Motor neuron (in vitro differentiated cells): Measurements from ENCODE around the gene FANCD2. TPM values are rescaled to one million over a fixed set of nuclear protein-coding genes. Genes with fewer than 3 reads are reported as not detected.
"Not testable (repeated sequence)": the region's sequence is repeated elsewhere in the genome, so short reads cannot be mapped to it uniquely, and the experiment has no call there.

Source experiments
- ATAC-seq, 8 experiments: fragments of 200-7000 bp; cut with Tn5 transposase; replicated peaks in 6 of 8; 2 replicates each; pipeline ENCODE4 v1.8.0; 2021; ENCODE audit warnings: mild to moderate bottlenecking in 8 of 8, moderate library complexity in 8 of 8
- H3K27ac ChIP-seq, 2 donors: fragments of 250-450 bp; sonication (Bioruptor Pico); 2 replicates each; pipeline ENCODE4 v1.9.0; 2021; ENCODE audit warnings: antibody characterized with exemption in 2 of 2, mild to moderate bottlenecking in 2 of 2, moderate library complexity in 1 of 2
- H3K4me1 ChIP-seq, 2 donors: fragments of 250-450 bp; sonication (Bioruptor Pico); replicated peaks in 1 of 2; 2 replicates each; pipeline ENCODE4 v1.6.1; 2021; ENCODE audit warnings: antibody characterized with exemption in 2 of 2, mild to moderate bottlenecking in 2 of 2, moderate library complexity in 1 of 2
- H3K4me3 ChIP-seq, 5 donors: fragments of 250-450 bp; sonication (Bioruptor Pico); 2 replicates each; pipeline ENCODE4 v1.9.0; 2021; ENCODE audit warnings: antibody characterized with exemption in 5 of 5, mild to moderate bottlenecking in 5 of 5, moderate library complexity in 4 of 5
- WGBS, 10 experiments: fragments of 450-650 bp; shearing (Covaris generic); methylation state at CpG; one replicate each; pipeline ENCODE4 v1.0.0; 2022; 5-methylcytosine and 5-hydroxymethylcytosine counted together
- in situ Hi-C, 9 experiments: fragments of 400-800 bp; cut with MboI; loops; one replicate each; pipeline ENCODE4 v1.15.0; 2021; ENCODE audit warnings: low sequenced_read_pairs in 9 of 9, low pct_unique_long_range_greater_than_20kb in 2 of 9; ENCODE audit not compliant: unreplicated experiment in 9 of 9
- total RNA-seq, 8 experiments: library from RNA; unstranded; fragments of 300-600 nt; gene quantifications; 2 replicates each; pipeline versions ENCODE4 v1.2.3 to v1.2.4, GENCODE V29; 2022

Gene FANCD2
- total RNA-seq, 8 experiments from 2014 or later, result 1.1 to 28.1 (median 4.0) TPM

DNA sequence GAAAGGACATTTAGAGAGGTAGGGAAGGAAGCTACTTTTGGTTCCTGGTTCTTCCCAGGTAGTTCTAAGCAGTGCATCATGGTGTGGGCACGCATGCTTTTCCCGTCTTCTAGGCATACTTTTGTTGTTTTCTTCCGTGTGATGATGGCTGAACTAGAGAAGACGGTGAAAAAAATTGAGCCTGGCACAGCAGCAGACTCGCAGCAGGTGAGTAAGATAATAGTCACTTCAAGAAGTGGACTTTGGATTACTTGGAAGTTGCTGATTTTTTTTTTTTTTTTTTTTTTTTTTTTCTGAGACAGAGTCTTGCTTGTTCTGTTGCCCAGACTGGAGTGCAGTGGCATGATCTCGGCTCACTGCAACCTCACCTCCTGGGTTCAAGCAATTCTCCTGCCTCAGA, 63.9 kb downstream of the FANCD2 start:
- in situ Hi-C loops, result no loop called here
- H3K4me1 ChIP-seq, result no peaks in the 10 kb centered on the region
- no peak overlapping the region for H3K4me3 ChIP-seq
- no peak for ATAC-seq
- WGBS, 10 experiments, result 90 to 100% (median 94%) methylated on average over 2 to 5 of the region's 6 CpGs; no CpG with 5 or more reads in 2 of the 10 experiments
- H3K27ac ChIP-seq, result no peak overlapping the region

DNA sequence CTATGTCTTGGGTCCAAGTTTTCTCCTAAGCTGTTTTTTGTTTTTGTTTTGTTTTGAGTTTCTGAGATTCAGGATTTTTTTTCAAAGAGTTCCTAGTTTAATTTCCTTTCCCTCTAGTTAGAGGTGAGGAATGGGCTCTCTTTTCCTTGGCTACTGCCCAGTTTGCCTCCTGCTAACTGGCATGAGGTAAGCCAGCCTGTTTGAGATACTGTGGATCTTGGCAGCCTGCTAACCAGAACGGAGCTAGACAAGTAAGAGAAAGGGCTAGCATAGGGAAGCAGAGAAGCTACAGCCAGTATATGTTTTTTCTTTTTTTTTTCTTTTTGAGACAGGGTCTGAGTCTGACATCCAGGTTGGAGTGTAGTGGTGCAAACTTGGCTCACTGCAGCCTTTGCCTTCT, 64.5 kb downstream of the FANCD2 start:
- H3K4me1 ChIP-seq, H3K27ac ChIP-seq, H3K4me3 ChIP-seq, ATAC-seq, in situ Hi-C loops: not testable (repeated sequence)
- WGBS, 10 experiments, result no CpG with 5 or more reads among the region's 1 CpG

DNA sequence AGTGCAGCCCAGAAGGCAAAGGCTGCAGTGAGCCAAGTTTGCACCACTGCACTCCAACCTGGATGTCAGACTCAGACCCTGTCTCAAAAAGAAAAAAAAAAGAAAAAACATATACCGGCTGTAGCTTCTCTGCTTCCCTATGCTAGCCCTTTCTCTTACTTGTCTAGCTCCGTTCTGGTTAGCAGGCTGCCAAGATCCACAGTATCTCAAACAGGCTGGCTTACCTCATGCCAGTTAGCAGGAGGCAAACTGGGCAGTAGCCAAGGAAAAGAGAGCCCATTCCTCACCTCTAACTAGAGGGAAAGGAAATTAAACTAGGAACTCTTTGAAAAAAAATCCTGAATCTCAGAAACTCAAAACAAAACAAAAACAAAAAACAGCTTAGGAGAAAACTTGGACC, 65.2 kb downstream of the FANCD2 start:
- in situ Hi-C loops, H3K4me3 ChIP-seq, H3K4me1 ChIP-seq, ATAC-seq, H3K27ac ChIP-seq: not testable (repeated sequence)
- 43% methylated on average over 1 of the region's 2 CpGs; no CpG with 5 or more reads in 9 of the 10 experiments for WGBS, 10 experiments

DNA sequence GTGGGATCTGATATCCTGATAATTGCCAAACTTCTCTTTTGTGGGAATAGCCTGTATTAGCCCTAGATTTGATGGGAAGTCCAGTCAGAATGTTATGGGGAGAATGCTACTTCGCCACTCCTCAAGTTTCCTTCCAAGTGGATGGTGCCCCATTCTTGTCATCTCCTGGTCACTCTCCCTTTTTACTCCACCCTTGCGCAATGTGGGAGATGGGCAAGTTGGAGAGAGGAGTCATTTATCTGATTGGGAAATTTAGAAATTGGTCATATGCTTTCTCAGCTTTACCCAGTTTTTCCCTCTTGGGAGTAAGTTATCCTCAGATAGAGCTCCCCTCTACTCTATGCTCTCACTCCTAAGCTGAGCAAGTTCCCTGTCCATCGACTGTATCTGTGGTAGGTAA, 67.4 kb downstream of the FANCD2 start:
- H3K4me1 ChIP-seq, result no peaks in the 10 kb centered on the region
- no peak overlapping the region for H3K4me3 ChIP-seq
- 92 to 100% (median 100%) methylated on average over 1 to 3 of the region's 3 CpGs; no CpG with 5 or more reads in 2 of the 10 experiments for WGBS, 10 experiments
- ATAC-seq, result no peak
- H3K27ac ChIP-seq, result no peak overlapping the region
- in situ Hi-C loops, result no loop called here

DNA sequence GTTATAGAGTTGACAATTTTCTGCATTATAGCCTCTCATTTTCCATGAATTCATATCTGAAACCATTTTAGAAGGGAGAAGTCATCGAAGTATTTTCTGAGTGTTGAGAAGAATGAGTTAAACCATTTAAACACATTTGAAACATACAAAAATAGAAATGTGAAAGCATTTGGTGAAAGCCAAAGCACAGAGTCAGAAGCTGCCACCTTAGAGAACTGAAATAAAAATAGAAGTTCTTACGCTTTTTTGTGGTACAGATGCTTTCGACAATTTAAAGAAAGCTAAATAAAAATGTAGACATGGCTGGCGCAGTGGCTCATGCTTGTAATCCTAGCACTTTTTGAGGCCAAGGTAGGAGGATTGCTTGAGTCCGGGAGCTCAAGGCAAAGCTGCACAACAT, 72.8 kb downstream of the FANCD2 start:
- Histone ChIP-seq H3K27ac (no peak overlapping the region), H3K4me3 (no peak overlapping the region), H3K4me1 (no peaks in the 10 kb centered on the region)
- ATAC-seq, result no peak
- in situ Hi-C loops, result no loop called here
- WGBS, 10 experiments, result 92 to 100% (median 98%) methylated on average over 1 to 5 of the region's 5 CpGs; no CpG with 5 or more reads in 1 of the 10 experiments

DNA sequence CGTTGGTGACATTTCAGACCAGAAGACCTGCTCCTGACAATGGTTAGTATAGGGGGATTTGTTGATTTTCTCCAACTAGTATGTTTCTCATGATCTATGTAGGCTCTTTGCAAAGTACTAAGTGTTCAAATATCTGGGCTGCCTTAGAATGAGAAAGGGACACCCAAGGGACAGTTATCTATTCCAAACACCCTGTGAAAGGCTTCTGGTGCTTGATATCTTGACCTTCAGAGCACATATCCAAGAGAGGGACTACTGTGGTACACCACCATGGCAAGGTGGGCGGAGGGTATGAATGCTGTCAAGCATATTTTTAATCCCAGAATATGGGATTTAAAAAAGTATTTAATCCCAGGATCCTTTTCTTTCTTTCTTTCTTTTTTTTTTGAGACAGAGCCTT, 80.7 kb downstream of the FANCD2 start:
- H3K4me3 ChIP-seq, result no peak overlapping the region
- in situ Hi-C loops, result no loop called here
- ATAC-seq, result no peak
- no peaks in the 10 kb centered on the region for H3K4me1 ChIP-seq
- WGBS, 10 experiments, result 20 to 100% (median 67%) methylated on average over 1 of the region's 2 CpGs; no CpG with 5 or more reads in 4 of the 10 experiments
- H3K27ac ChIP-seq, result no peak overlapping the region

DNA sequence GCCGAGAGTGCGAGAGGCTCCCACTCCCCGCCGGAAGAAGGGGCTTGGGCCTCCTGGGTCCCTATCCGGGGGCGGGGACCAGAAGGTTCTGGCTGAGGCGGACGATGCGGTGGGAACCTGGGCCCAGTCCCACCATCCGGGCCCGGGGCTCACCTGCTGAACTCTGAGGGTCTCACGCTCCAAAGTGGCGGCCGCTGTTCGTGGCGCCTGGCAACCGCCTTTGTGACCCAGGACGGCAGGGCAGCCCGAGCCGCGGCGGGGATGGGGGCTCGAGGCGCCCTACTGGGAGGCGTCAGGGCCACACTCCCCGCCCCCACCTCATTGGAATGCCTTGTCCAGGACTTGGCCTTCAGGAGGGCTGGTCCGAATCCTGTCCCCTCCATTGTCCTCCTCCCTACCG, 81.9 kb downstream of the FANCD2 start, which contains the start of gene FANCD2OS:
FANCD2OS (minus strand) TSS at position 165 of the 400 bp plus-strand sequence. CDS start 3,481 bp downstream, outside the sequence.
- ATAC-seq, result no peak

DNA sequence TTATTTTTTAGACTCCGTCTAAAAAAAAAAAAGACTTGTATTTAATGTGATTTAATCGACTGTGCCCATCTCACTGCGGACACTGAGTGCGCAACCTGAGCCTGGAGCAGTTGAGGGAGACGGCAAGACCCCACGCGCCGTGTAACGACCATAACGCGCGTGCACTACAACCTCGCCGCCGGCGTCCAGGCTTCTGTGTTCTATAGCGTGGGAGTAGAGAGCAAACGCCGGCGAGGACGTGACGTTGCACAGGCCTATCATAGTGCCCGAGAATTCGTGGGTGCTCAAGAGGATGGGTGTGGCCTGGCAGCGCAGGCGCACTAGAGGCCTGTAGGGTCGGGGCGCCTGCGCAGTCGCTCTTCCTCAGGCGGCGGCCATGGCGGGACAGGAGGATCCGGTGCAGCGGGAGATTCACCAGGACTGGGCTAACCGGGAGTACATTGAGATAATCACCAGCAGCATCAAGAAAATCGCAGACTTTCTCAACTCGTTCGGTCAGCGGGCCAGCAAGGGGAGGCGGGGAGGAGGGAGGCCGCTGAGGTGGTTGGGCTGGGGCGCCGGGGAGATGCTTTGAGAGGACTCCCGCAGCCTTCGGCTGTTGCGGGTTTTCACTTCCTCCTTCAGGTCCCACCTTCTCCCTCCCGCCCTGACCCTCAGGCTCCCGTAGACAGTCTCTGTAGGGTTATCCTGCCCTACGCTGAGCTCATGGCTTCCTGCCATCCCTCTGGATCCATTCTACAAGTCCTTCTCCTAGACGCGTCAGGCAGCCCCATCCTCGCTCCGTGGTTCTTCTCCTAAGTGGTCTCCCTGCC, 89.3 kb downstream of the FANCD2 start, which contains the start of gene BRK1:
BRK1 (plus strand) TSS at position 350 of the 812 bp plus-strand sequence; CDS start at position 377, 27 bp downstream.
- in situ Hi-C loops, result no loop called here
- Histone ChIP-seq H3K4me3 (peak within 1 kb of the TSS; percentile 52 to 83 (median 66)), H3K27ac (peak within 1 kb of the TSS; percentile 79 to 91), H3K4me1 (peaks cover 13% of the 10 kb centered on the region in 2 donors)
- WGBS, 10 experiments, result 0 to 4% (median 2%) methylated on average over 1 to 29 of the region's 54 CpGs; no CpG with 5 or more reads in 1 of the 10 experiments
- ATAC-seq, result peak; percentile 92 to 99 (median 99)

More for the DNA sequence above, 81.9 kb downstream of the FANCD2 start, which contains the start of gene FANCD2OS:
- H3K4me1 ChIP-seq, result no peaks in the 10 kb centered on the region
- H3K27ac ChIP-seq, result no peak within 1 kb of the TSS
- in situ Hi-C loops, result no loop called here
- 88% methylated on average over 6 of the region's 28 CpGs; no CpG with 5 or more reads in 9 of the 10 experiments for WGBS, 10 experiments
- no peak within 1 kb of the TSS for H3K4me3 ChIP-seq

DNA sequence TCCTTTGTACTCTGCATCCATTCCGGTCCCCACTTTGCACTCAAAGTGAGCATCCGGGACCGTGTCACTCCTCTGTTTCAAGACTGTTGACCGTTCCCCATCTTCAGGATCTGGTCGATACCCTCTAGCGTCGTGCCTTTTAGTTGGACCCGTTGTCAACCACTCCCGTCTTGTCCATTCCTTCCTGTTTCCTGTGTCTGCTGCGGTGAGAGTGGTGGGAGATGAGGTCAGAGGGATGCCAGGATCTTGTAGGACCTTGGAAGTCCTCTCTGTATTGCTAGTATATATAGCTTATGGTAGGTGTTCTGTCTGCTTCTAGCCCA, 89.9 kb downstream of the FANCD2 start:
- peak overlapping the region; percentile 57 to 91 for H3K27ac ChIP-seq
- 0 to 2% (median 0%) methylated on average over 1 to 9 of the region's 10 CpGs; no CpG with 5 or more reads in 6 of the 10 experiments for WGBS, 10 experiments
- peaks cover 13% of the 10 kb centered on the region in 2 donors for H3K4me1 ChIP-seq
- peak overlapping the region; percentile 52 to 83 (median 66) for H3K4me3 ChIP-seq
- peak in 6 of 8 experiments; percentile 4 to 45 (median 23) for ATAC-seq
- in situ Hi-C loops, result no loop called here

DNA sequence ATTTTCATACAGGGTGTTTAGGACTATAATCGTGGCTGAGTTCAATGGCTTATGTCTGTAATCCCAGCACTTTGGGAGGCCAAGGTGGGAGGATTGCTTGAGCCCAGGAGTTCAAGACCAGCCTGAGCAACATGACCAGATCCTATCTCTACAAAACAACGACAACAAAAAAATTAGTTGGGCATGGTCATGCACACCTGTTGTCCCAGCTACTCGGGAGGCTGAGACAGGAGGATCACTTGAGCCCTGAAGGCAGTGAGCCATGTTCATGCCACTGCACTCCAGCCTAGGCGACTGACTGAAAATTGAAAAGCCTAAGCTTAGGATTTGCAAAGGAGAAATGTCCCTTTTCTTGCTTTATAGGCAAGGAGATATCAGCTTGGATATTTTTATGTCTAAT, 90.7 kb downstream of the FANCD2 start:
- Histone ChIP-seq H3K4me1 (peaks cover 13% of the 10 kb centered on the region in 2 donors), H3K4me3 (peak overlapping the region in 3 of 5 donors; percentile 52 to 83 (median 66)), H3K27ac (no peak overlapping the region)
- WGBS, 10 experiments, result 57 to 100% (median 92%) methylated on average over 1 to 4 of the region's 4 CpGs; no CpG with 5 or more reads in 1 of the 10 experiments
- in situ Hi-C loops, result no loop called here
- no peak for ATAC-seq

DNA sequence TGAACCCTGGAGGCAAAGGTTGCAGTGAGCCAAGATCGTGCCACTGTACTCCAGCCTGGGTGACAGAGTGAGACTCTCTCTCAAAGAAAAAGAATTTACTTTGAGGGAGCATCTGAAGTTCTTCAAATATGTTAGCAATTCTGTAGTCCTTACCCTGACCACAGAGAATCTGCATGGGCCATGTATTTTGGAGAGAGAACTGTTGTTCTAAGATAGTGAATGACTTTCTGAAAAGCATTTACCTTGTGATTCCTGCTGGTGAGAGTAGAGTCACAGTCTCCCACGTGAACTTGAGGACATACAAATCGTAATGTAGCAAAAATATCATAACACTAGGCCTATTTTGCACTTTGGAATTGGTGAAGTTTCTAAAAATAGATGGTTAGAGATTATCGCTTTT, 93.1 kb downstream of the FANCD2 start:
- no peak overlapping the region for H3K4me3 ChIP-seq
- WGBS, 10 experiments, result 61 to 100% (median 87%) methylated on average over 1 to 4 of the region's 4 CpGs
- H3K4me1 ChIP-seq, result peaks cover 13% of the 10 kb centered on the region in 2 donors
- in situ Hi-C loops, result no loop called here
- no peak for ATAC-seq
- H3K27ac ChIP-seq, result no peak overlapping the region

DNA sequence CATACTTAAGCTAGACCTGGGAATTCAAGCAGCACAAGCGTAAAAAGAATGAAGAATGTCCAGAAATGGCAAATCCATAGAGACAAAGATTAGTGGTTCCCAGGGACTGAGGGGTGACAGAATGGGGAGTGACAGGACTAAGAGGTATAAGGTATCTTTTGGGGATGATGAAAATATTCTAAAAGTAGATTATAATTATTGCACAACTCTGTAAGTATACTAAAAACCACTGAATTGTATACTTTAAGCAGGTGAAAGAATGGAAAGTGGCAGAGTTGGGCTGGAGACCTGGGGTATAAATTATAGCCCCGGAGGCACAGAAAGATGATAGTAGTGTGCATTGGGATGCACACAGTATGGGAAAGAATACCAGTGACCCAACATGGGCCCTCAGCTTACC, 94.8 kb downstream of the FANCD2 start:
- Histone ChIP-seq H3K4me3 (no peak overlapping the region), H3K27ac (no peak overlapping the region), H3K4me1 (peaks cover 11 to 13% of the 10 kb centered on the region in 2 donors)
- in situ Hi-C loops, result no loop called here
- no peak for ATAC-seq
- WGBS, 10 experiments, result 70 to 100% (median 100%) methylated on average over 1 to 2 of the region's 2 CpGs; no CpG with 5 or more reads in 4 of the 10 experiments

DNA sequence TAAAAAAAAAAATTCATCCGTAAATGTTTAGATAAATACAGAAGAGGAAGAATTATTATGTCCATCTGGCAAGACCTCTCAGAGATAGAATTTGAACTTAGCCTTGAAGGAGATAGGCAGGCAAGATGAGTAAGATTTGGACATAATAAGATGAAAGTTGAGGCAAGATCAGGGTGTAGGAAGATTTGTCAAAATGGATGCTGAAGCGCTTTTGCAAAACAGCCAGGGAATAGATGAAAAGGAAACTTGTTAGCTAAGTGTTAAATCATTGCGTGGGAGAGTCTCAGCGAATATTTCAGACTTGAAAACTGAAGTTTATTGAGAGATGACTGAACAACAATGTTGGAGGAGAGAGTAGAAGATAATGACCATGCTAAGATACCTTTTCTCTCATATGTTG, 96.5 kb downstream of the FANCD2 start:
- H3K4me1 ChIP-seq, result peaks cover 0 to under 1% of the 10 kb centered on the region in 2 donors
- no peak overlapping the region for H3K27ac ChIP-seq
- no peak overlapping the region for H3K4me3 ChIP-seq
- WGBS, 10 experiments, result 47 to 100% (median 97%) methylated on average over 1 to 4 of the region's 4 CpGs
- in situ Hi-C loops, result no loop called here
- no peak for ATAC-seq
